Adrenal gland (tissue), 12 donors: ENCODE results near the gene RECK. TPM values are rescaled to one million over a fixed set of nuclear protein-coding genes. Genes with fewer than 3 reads are reported as not detected.

Experiments used
- DNase-seq, 7 donors: peaks; one replicate each; pipeline ENCODE4 v3.0.0-alpha.2; 2019 to 2020
- H3K27ac ChIP-seq, 5 donors: fragments of 200-600 bp; sonication (generic) in 4 of 5; 1 replicate in 3 of 5; 2 replicates in 2 of 5; pipeline versions ENCODE4 v1.5.1 to v1.8.0; 2016 to 2020; ENCODE audit warnings: mild to moderate bottlenecking in 1 of 5
- H3K27me3 ChIP-seq: fragments of 200-600 bp; 2 replicates; pipeline ENCODE4 v1.8.0; 2021
- H3K36me3 ChIP-seq, 2 donors: fragments of 200-600 bp; replicated peaks in 1 of 2; 1 replicate in 1 of 2; 2 replicates in 1 of 2; pipeline versions ENCODE4 v1.5.1 to v1.8.0; 2018 to 2022
- H3K4me1 ChIP-seq, 2 donors: fragments of 200-600 bp; replicated peaks in 1 of 2; 1 replicate in 1 of 2; 2 replicates in 1 of 2; pipeline versions ENCODE4 v1.5.1 to v1.8.0; 2018 to 2021
- H3K4me3 ChIP-seq, 4 donors: fragments of 200-600 bp; sonication (generic) in 3 of 4; one replicate each; pipeline ENCODE4 v1.5.1; 2016 to 2018
- H3K9me3 ChIP-seq, 3 donors: fragments of 200-600 bp; sonication (generic) in 1 of 3; replicated peaks in 1 of 3; 1 replicate in 2 of 3; 2 replicates in 1 of 3; pipeline versions ENCODE4 v1.5.1 to v1.8.0; 2016 to 2021
- CTCF ChIP-seq, 6 experiments: fragments of 450-650 bp in 4 of 6; fragments of 200-600 bp in 2 of 6; sonication (generic) in 1 of 6; IDR thresholded peaks; 1 replicate in 5 of 6; 2 replicates in 1 of 6; pipeline versions ENCODE4 v1.5.1 to v1.8.0; 2016 to 2021; ENCODE audit warnings: antibody characterized with exemption in 6 of 6, mild to moderate bottlenecking in 2 of 6, moderate library complexity in 1 of 6
- POLR2A ChIP-seq, 2 donors: fragments of 450-650 bp; IDR thresholded peaks; one replicate each; pipeline ENCODE4 v1.6.1; 2017; ENCODE audit warnings: antibody characterized with exemption in 2 of 2, mild to moderate bottlenecking in 2 of 2, moderate library complexity in 1 of 2
- WGBS, 4 donors: extraction: QIAGEN DNeasy Blood & Tissue Kit in 2 of 4; methylation state at CpG; one replicate each; pipeline versions ENCODE4 v1.1.5 to v1.1.7; 2013 to 2017; 5-methylcytosine and 5-hydroxymethylcytosine counted together
- intact Hi-C, 2 donors: fragments of 100-400 bp; cut with DNase I; formaldehyde crosslinking; loops; one replicate each; pipeline versions ENCODE4 v1.14.1 to v1.15.0; 2022 to 2023
- polyA plus RNA-seq, 3 donors: library from polyadenylated mRNA; stranded (reverse); fragments of 200-250 nt in 2 of 3; fragments of 350-450 nt in 1 of 3; fragmentation: Illumina TruSeq in 1 of 3; extraction: RNeasy Lipid Tissue Mini Kit (QIAGEN cat#74804) in 1 of 3; gene quantifications; one replicate each; pipeline ENCODE4 v1.2.3, GENCODE V29; 2013 to 2014
- total RNA-seq, 9 donors: library from RNA; depleted of rRNA in 4 of 9; stranded (reverse); fragments of >200 nt in 4 of 9; fragments of 120-200 nt in 1 of 9; fragmentation: NEBNext Ultra II Directional in 1 of 9; extraction: Animal tissue kit (Norgen Biotek cat#: 25700) in 1 of 9; gene quantifications; one replicate each; pipeline versions ENCODE4 v1.1.0 to v1.2.4, GENCODE V29; 2013 to 2023
- donor health status: healthy with polysubstance abuse.
- donor health status: Bipolar disorder and iron deficiency.
- donor health status: DM: yes; HTN: yes; CAD: no.
- donor health status: DM: no; HTN: no; CAD: no.
- donor health status: DM: no; HTN: no; CAD: no.
- donor health status: DM: yes; HTN: yes; CAD: no.

Gene RECK
- total and polyA plus RNA-seq, 12 donors = 4.1 to 15.8 (median 9.6) TPM

- Histone ChIP-seq H3K9me3 (no peaks in the 10 kb centered on the region), H3K36me3 (peaks cover 0 to 4% of the 10 kb centered on the region in 2 donors), H3K4me1 (no peaks in the 10 kb centered on the region), H3K27me3 (no peaks in the 10 kb centered on the region), H3K4me3 (no peak overlapping the region), H3K27ac (no peak overlapping the region)
- WGBS, 4 donors = 89 to 92% (median 90%) methylated on average over 7 of the region's 7 CpGs
- TF ChIP-seq POLR2A (IDR thresholded peaks at IDR 0.05) (no peak), CTCF (IDR thresholded peaks at IDR 0.05) (no peak)
- intact Hi-C loops = no loop called here
- no peak for DNase-seq
Measured at GRCh38 chr9:36119476-36119875, 82.8 kb downstream of the RECK start.

GRCh38 chr9:36120705-36121104 lies 84.0 kb downstream of the RECK start:
- intact Hi-C loops = no loop called here
- H3K36me3 ChIP-seq = peaks cover 0 to 4% of the 10 kb centered on the region in 2 donors
- WGBS, 4 donors = 85 to 96% (median 93%) methylated on average over 3 to 4 of the region's 4 CpGs

GRCh38 chr9:36121971-36122370 lies 85.3 kb downstream of the RECK start:
- H3K9me3 ChIP-seq = no peaks in the 10 kb centered on the region
- H3K36me3 ChIP-seq = peaks cover 0 to 4% of the 10 kb centered on the region in 2 donors
- H3K27me3 ChIP-seq = no peaks in the 10 kb centered on the region
- no peak overlapping the region for H3K4me3 ChIP-seq
- TF ChIP-seq CTCF (IDR thresholded peaks at IDR 0.05) (no peak), POLR2A (IDR thresholded peaks at IDR 0.05) (no peak)
- H3K27ac ChIP-seq = no peak overlapping the region
- intact Hi-C loops = no loop called here
- no peaks in the 10 kb centered on the region for H3K4me1 ChIP-seq
- 83 to 92% (median 90%) methylated on average over 7 of the region's 7 CpGs for WGBS, 4 donors
- DNase-seq = peak in 1 of 7 donors; percentile 14

More at GRCh38 chr9:36120705-36121104, 84.0 kb downstream of the RECK start:
- H3K4me3 ChIP-seq = no peak overlapping the region
- no peaks in the 10 kb centered on the region for H3K9me3 ChIP-seq
- no peak overlapping the region for H3K27ac ChIP-seq
- H3K4me1 ChIP-seq = no peaks in the 10 kb centered on the region
- no peaks in the 10 kb centered on the region for H3K27me3 ChIP-seq
- no peak for TF ChIP-seq CTCF (IDR thresholded peaks at IDR 0.05)
- TF ChIP-seq POLR2A (IDR thresholded peaks at IDR 0.05) = no peak
- DNase-seq = no peak

- no peak overlapping the region for H3K4me3 ChIP-seq
- no peaks in the 10 kb centered on the region for H3K4me1 ChIP-seq
- TF ChIP-seq CTCF (IDR thresholded peaks at IDR 0.05) (no peak), POLR2A (IDR thresholded peaks at IDR 0.05) (no peak)
- no peaks in the 10 kb centered on the region for H3K27me3 ChIP-seq
- no peak overlapping the region for H3K27ac ChIP-seq
- peaks cover 0 to 4% of the 10 kb centered on the region in 2 donors for H3K36me3 ChIP-seq
- no peak for DNase-seq
- H3K9me3 ChIP-seq = no peaks in the 10 kb centered on the region
- WGBS, 4 donors = 84 to 90% (median 89%) methylated on average over 2 of the region's 2 CpGs
- intact Hi-C loops = no loop called here
Measured at GRCh38 chr9:36123515-36123914, 86.8 kb downstream of the RECK start.
